Psoas muscle (tissue), 8 donors: Measurements from ENCODE around the gene PTS. TPM values are rescaled to one million over a fixed set of nuclear protein-coding genes. Genes with fewer than 3 reads are reported as not detected.

Source experiments
- ATAC-seq, 4 donors: fragments of 200-7000 bp; cut with Tn5 transposase; one replicate each; pipeline ENCODE4 v1.9.1; 2020; ENCODE audit warnings: moderate library complexity in 3 of 4, mild to moderate bottlenecking in 2 of 4
- DNase-seq, 2 donors: peaks; one replicate each; pipeline ENCODE4 v3.0.0-alpha.2; 2020
- H3K27ac ChIP-seq: fragments of 200-600 bp; one replicate; pipeline ENCODE4 v1.8.0; 2022
- H3K27me3 ChIP-seq, 3 donors: fragments of 200-600 bp in 1 of 3; one replicate each; pipeline versions ENCODE4 v1.6.1 to v1.8.0; 2013 to 2022; ENCODE audit warnings: low read length in 2 of 3, mild to moderate bottlenecking in 2 of 3, moderate library complexity in 1 of 3; ENCODE audit not compliant: insufficient read depth in 3 of 3
- H3K36me3 ChIP-seq, 2 donors: fragments of 200-600 bp in 1 of 2; one replicate each; pipeline versions ENCODE4 v1.6.1 to v1.8.0; 2013 to 2022; ENCODE audit warnings: low read depth in 1 of 2, mild to moderate bottlenecking in 1 of 2, moderate library complexity in 1 of 2; ENCODE audit not compliant: insufficient read depth in 1 of 2
- H3K4me1 ChIP-seq: fragments of 200-600 bp; one replicate; pipeline ENCODE4 v1.8.0; 2022
- H3K4me3 ChIP-seq: fragments of 200-600 bp; one replicate; pipeline ENCODE4 v1.8.0; 2022; ENCODE audit warnings: mild to moderate bottlenecking
- H3K9me3 ChIP-seq: fragments of 200-600 bp; one replicate; pipeline ENCODE4 v1.8.0; 2022
- WGBS, 3 donors: extraction: QIAGEN DNeasy Blood & Tissue Kit; methylation state at CpG; one replicate each; pipeline versions ENCODE4 v1.1.6 to v1.1.7; 2013; 5-methylcytosine and 5-hydroxymethylcytosine counted together
- intact Hi-C, 2 donors: fragments of 100-400 bp; cut with DNase I; formaldehyde crosslinking; loops; one replicate each; pipeline versions ENCODE4 v1.11.0 to v1.14.2; 2022
- polyA plus RNA-seq, 3 donors: library from polyadenylated mRNA; stranded (reverse); fragments of 200-250 nt; gene quantifications; one replicate each; pipeline ENCODE4 v1.2.3, GENCODE V29; 2013
- total RNA-seq, 4 donors: library from RNA; stranded (reverse); fragmentation: NEBNext Ultra II Directional in 2 of 4; extraction: Animal tissue kit (Norgen Biotek cat#: 25700) in 2 of 4; gene quantifications; one replicate each; pipeline versions ENCODE4 v1.2.1 to v1.2.4, GENCODE V29; 2021 to 2023
- TF ChIP-seq, protein P1 (sequence below): fragments of 200-600 bp; IDR thresholded peaks from one replicate; pipeline ENCODE4 v1.8.0; 2022; ENCODE audit warnings: antibody characterized with exemption
- donor health status: healthy with polysubstance abuse.
- donor health status: DM: no; HTN: no; CAD: no; lungs with moderate emphysema.
- donor health status: Bipolar disorder and iron deficiency.
- donor health status: healthy.
- donor health status: DM: yes; HTN: yes; CAD: no.
- donor health status: DM: no; HTN: no; CAD: no.
- donor health status: DM: no; HTN: no; CAD: no.
- donor health status: DM: yes; HTN: yes; CAD: no.

PTS gene
- total and polyA plus RNA-seq, 7 donors: 26.5 to 83.6 (median 47.8) TPM

- ATAC-seq: no peak
- no peaks in the 10 kb centered on the region for H3K27me3 ChIP-seq
- H3K9me3 ChIP-seq: no peaks in the 10 kb centered on the region
- intact Hi-C loops: loop anchor here in 1 of 2 donors (10.0 kb wide), 1 partner anchor 344 kb away; no protein-coding TSS in a partner anchor
- H3K4me3 ChIP-seq: no peak overlapping the region
- no peak for DNase-seq
- TF ChIP-seq, protein P1, sequence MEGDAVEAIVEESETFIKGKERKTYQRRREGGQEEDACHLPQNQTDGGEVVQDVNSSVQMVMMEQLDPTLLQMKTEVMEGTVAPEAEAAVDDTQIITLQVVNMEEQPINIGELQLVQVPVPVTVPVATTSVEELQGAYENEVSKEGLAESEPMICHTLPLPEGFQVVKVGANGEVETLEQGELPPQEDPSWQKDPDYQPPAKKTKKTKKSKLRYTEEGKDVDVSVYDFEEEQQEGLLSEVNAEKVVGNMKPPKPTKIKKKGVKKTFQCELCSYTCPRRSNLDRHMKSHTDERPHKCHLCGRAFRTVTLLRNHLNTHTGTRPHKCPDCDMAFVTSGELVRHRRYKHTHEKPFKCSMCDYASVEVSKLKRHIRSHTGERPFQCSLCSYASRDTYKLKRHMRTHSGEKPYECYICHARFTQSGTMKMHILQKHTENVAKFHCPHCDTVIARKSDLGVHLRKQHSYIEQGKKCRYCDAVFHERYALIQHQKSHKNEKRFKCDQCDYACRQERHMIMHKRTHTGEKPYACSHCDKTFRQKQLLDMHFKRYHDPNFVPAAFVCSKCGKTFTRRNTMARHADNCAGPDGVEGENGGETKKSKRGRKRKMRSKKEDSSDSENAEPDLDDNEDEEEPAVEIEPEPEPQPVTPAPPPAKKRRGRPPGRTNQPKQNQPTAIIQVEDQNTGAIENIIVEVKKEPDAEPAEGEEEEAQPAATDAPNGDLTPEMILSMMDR: no peak
- H3K4me1 ChIP-seq: no peaks in the 10 kb centered on the region
- no peak overlapping the region for H3K27ac ChIP-seq
- H3K36me3 ChIP-seq: peaks cover 0 to 28% of the 10 kb centered on the region in 2 donors
- WGBS, 3 donors: 72 to 78% (median 73%) methylated on average over 1 of the region's 1 CpG
Measured at GRCh38 chr11:112210890-112211289, 15.3 kb upstream of the PTS start.

DNA sequence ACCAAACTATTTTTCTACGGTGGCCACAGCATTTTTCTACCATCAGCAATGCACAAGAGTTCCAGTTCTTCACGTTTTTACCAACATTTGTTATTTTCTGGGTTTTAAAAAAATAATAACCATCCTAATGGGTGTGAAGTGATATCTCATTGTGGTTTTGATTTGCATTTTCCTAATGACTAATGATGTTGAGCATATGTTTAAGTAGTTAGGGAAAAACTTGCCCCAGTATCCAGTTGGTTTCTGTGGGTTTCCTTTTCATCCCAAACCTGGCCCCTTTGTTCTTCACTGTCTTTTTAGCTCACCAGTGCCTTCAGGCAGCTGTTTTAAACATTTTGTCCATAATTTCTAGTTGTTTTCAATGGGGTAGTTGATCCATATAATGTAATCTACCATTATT, 14.7 kb upstream of the PTS start:
- Histone ChIP-seq H3K36me3 (peaks cover 0 to 33% of the 10 kb centered on the region in 2 donors), H3K9me3 (no peaks in the 10 kb centered on the region), H3K4me1 (no peaks in the 10 kb centered on the region), H3K27ac (no peak overlapping the region), H3K4me3 (no peak overlapping the region), H3K27me3 (no peaks in the 10 kb centered on the region)
- ATAC-seq: no peak
- intact Hi-C loops: loop anchor here in 1 of 2 donors (10.0 kb wide), 1 partner anchor 343 kb away; no protein-coding TSS in a partner anchor
- 49 to 55% (median 52%) methylated on average over 2 of the region's 2 CpGs for WGBS, 3 donors
- DNase-seq: no peak
- TF ChIP-seq, protein P1: no peak

DNA sequence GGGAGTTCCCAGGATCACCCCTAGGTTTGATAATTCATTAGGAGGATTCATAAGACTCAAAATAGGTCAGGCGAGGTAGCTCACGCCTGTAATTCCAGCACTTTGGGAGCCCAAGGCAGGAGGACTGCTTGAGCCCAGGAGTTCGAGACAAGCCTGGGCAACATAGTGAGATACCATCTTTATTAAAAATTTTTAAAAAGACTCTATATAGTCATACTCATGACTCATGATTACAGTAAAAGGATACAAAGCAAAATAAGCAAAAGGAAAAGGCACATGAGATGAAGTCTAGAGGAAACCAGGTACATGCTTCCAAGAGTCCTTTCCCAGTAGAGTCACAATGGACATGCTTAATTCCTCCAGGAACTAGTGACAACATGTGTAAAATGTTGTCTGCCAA, 13.9 kb upstream of the PTS start:
- ATAC-seq (no peak), DNase-seq (no peak)
- Histone ChIP-seq H3K27me3 (no peaks in the 10 kb centered on the region), H3K27ac (no peak overlapping the region), H3K4me1 (no peaks in the 10 kb centered on the region), H3K4me3 (no peak overlapping the region), H3K36me3 (peaks cover 0 to 39% of the 10 kb centered on the region in 2 donors), H3K9me3 (no peaks in the 10 kb centered on the region)
- intact Hi-C loops: loop anchor here in 1 of 2 donors (10.0 kb wide), 1 partner anchor 343 kb away; no protein-coding TSS in a partner anchor
- TF ChIP-seq, protein P1: no peak
- 96 to 97% (median 97%) methylated on average over 3 of the region's 3 CpGs for WGBS, 3 donors

DNA sequence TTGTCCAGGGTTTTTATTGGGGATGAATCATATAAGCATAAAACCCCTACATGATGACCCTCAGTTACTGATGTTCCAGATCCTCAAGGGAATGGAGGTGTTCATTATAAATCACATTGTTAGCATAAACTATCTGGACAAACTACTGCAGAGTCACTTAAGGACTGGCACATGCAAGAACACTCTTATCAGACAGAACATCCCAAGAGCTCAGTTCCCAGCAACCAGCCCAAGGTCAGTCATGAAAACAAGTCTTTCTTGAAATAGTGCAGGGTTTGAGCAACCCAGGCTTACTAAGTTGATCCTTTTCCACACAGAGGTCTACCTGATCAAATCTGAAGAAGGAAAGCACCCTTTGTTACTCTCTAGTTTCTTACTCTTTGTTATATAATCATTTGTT, 13.5 kb upstream of the PTS start:
- DNase-seq (no peak), ATAC-seq (no peak)
- H3K4me1 ChIP-seq: no peaks in the 10 kb centered on the region
- intact Hi-C loops: loop anchor here in 1 of 2 donors (10.0 kb wide), 1 partner anchor 342 kb away; no protein-coding TSS in a partner anchor
- H3K9me3 ChIP-seq: no peaks in the 10 kb centered on the region
- peaks cover 0 to 40% of the 10 kb centered on the region in 2 donors for H3K36me3 ChIP-seq
- no peaks in the 10 kb centered on the region for H3K27me3 ChIP-seq
- TF ChIP-seq, protein P1: no peak
- no peak overlapping the region for H3K27ac ChIP-seq
- no peak overlapping the region for H3K4me3 ChIP-seq

GRCh38 chr11:112213753-112214152, 12.5 kb upstream of the PTS start:
- Histone ChIP-seq H3K36me3 (peaks cover 0 to 50% of the 10 kb centered on the region in 2 donors), H3K4me3 (no peak overlapping the region), H3K9me3 (no peaks in the 10 kb centered on the region), H3K27ac (no peak overlapping the region), H3K4me1 (no peaks in the 10 kb centered on the region), H3K27me3 (no peaks in the 10 kb centered on the region)
- intact Hi-C loops: loop anchor here in 1 of 2 donors (10.0 kb wide), 1 partner anchor 341 kb away; no protein-coding TSS in a partner anchor
- WGBS, 3 donors: 94 to 96% (median 94%) methylated on average over 4 of the region's 4 CpGs
- DNase-seq (no peak), ATAC-seq (no peak)
- TF ChIP-seq, protein P1: no peak
